ENCODE data around the gene IL1B.

Gene IL1B

DNA sequence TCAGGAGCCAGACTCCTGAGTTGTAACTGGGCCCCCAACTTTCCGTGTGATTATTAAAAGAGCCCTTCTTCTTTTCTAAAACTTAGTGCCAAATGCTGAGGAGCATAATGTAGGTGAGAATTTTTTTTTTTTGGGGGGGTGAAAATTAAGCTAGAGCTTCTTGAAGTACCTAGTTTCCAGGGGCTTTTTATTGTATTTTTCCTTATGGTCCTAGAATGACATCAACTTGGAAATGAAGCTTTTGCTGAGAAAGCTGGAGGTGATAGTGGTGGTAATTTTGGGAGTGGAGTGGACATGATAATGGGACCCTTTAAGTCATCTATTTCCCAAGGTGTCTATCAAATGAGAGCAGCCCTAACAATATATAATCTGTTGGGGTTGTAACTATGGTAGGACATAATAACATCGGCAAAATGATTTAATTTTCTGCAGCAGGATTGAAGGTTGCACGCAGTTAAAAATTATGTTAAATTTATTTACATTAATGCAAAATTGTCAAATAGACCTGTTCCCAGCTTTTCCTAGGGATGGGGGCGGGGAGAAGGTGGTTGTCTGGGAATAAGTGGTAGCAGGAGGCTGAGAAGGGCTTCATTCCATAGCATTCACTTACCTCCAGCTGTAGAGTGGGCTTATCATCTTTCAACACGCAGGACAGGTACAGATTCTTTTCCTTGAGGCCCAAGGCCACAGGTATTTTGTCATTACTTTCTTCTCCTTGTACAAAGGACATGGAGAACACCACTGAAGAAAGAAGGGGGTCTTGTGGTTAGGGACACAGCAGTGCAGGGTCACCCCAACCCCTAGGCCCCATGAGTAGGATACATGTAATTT, 5.7 kb downstream of the IL1B start:
- no peak for DNase-seq

DNA sequence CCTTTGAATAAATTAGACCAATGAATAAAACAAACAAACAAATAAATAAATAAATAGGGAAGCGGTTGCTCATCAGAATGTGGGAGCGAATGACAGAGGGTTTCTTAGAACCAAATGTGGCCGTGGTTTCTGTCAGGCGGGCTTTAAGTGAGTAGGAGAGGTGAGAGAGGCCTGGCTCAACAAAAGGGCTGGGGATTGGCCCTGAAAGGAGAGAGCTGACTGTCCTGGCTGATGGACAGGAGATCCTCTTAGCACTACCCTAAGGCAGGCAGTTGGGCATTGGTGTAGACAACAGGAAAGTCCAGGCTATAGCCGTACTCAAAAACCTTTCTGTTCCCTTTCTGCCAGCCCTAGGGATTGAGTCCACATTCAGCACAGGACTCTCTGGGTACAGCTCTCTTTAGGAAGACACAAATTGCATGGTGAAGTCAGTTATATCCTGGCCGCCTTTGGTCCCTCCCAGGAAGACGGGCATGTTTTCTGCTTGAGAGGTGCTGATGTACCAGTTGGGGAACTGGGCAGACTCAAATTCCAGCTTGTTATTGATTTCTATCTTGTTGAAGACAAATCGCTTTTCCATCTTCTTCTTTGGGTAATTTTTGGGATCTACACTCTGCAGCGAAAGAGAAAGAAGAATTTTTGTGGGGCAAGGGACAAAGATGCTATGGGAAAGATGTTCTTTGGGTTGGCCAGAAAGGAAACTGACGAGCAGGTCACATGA, 6.5 kb downstream of the IL1B start:
- no peak for DNase-seq

DNA sequence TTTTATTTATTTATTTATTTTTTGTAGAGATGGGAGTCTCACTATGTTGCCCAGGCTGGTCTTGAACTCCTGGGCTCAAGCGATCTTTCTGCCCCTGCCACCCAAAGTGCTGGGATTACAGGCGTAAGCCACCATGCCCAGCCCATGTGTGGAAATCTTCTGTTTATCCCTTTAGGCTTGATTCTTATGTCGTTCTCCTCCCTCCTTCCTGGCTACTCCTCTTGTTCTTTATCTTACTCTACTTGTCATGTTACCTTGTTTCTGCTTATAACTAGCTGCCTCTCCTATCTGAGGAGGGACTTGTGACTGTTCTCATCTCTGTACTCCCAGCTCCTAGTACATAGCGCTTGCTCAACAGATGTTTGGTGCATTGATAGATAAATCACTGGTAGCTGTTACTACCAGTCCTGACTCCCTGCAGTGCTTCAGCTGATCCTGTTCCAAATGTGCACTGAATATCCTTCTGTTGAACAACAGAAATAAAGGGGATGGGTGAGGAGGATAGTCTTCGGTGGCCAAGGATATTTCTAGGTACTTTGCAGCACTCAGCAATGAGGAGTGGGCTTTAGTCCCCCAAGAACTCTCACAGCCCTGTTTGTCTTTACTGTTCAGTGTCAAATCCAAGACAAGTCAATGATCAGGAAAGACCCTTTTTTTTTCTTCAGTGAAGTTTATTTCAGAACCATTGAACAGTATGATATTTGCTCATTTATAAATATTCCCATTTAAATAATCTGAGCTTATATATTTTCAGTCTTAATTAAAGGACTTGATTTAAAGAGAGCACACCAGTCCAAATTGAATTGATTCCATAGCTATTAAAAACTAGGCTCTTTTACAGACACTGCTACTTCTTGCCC, 7.2 kb downstream of the IL1B start:
- no peak for DNase-seq

DNA sequence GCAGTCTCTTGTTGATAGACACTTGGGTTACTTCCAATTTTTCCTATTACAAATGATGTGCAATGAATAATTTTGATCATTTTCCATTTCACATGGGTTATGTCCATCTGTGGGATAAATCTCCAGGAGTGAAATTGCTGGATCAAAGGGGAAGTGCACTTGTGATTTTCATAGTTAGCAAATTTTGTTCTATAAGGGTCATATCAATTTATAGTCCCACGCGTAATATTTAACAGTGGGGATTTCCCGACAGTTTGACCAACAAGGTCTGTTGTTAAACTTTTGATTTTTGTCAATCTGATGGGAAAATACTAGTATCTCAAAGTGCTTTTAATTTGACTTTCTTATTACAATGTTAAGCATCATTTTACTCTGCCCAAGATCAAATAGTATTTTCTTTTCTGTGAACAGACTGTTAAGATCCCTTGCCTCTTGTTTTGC, 8.3 kb downstream of the IL1B start:
- DNase-seq, result no peak

DNA sequence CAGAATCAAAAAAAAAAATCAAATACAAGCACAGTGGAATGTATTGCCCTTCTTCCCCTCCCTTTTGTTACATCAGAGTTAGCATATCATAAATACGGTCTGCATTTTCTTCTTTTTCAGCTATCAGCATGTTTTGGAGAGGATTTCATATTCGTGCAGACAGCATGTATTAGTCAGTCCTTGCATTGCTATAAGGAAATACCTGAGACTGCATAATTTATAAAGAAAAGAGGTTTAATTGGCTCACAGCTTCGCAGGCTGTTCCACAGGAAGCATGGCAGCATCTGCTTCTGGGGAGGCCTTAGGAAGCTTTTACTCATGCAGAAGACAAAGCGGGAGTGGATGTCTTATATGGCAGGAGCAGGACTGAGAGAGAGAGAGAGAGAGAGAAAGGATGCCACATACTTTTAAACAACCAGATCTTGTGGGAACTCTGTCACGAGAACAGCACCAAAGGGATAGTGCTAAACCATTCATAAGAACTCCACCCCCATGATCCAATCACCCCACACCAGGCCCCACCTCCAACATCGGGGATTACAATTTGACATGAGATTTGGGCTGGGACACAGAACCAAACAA, 8.9 kb downstream of the IL1B start:
- DNase-seq, result no peak

DNA sequence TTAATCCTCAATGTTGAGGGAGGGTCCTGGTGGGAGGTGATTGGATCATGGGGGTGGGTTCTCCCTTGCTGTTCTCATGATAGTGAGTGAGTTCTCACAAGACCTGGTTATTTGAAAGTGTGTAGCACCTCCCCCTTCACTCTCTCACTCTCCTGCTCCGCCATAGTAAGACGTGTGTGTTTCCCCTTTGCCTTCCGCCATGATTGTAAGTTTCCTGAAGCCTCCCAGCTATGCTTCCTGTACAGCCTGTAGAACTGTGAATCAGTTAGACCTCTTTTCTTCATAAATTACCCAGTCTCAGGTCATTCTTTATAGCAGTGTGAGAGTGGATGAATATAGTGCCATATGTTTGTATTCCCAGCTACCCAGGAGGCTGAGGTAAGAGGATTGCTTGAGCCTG, 9.6 kb downstream of the IL1B start:
- no peak for DNase-seq

DNA sequence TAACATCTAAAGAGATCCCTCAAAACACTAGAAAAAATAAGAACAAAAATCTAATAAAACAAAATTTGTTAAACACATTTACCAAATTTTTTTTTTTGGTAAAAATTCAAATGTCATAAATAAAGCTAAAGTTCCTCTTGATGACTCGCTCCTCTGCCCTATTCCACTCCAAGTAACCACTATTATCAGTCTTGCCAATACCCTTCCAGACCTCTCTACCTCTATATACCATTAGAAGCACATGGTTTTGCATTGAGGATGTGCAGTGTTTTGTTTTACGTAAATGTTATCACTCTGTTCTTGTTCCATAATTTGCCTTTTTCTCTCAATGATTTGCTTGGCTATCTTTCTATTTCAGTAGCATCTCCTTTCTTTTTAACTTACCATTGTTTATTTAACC, 10.9 kb downstream of the IL1B start:
- DNase-seq, result no peak

DNA sequence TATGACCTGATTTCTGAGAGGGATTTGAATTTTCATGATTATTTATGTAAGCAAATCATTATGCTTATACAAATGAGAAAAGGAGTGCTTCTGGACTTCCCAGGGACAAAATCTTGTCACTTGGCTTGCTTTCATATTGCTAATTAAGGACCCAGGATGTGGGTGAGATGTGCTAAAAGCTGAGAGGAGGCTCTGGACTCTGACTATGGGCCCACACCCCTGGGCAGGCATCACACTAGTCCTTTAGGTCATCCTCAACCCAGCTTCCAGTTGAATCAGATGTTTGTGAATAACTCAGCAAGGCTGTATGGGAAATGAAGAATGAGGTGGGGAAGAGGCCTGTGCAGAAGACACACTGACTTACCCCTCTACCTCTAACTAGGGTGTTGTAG, 11.9 kb downstream of the IL1B start:
- no peak for DNase-seq

DNA sequence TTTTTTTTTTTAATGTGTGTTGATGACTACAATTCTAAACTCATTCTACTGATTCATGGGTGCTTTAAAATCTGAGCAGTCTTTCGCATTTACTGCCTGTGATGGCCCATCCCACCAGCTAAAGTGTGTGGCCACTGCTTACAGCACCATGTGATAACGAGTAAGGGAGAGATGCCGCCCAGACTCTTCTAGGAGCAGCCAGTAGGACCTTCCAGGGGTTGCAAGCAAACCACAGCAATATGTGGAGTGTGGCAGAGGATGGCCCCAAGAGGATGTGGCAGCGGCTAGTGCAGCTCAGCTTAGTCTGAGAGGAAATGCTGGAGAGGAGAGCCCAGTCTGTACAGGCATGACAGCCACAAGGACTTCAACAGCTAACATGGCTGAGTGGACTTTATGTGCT, 14.9 kb downstream of the IL1B start:
- DNase-seq, result no peak

DNA sequence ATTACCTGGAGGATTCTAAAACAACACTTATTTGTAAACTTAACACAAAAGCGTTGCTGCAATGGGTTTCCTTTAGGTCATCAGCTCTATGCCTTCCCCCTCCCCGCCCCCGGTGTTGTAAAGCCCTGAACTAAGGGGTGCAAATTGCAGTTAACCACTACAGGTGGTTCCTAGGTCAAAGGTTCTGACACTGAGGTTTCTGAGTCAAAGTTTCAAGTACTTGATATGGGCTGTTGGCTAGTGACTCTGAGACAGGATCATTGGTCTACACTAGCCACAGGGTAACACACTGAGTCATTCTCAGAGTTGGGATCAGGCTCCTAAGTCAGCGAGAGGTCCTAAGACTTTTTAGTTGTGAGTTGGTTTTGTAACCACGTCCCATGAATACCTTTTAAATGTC, 15.4 kb downstream of the IL1B start:
- DNase-seq, result no peak

DNA sequence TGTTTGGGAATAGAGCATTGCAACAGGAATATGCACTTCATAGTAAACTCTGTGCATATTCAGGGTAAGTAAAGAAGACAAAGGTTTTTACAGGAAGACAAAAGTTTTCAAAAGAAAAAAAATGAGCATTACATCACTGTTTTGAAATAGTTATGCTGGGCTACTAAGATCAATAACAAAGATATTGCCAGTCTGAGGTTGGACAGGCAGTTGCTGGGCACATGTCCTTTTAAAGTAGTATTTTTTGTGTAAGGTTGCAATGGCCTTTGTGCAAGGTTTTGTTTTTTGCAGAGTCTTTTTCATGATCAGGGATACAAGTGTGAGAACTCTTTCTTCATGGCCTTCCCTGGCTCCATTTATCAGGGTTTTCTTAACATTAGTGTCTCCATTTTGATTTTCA, 16.2 kb downstream of the IL1B start:
- no peak for DNase-seq

DNA sequence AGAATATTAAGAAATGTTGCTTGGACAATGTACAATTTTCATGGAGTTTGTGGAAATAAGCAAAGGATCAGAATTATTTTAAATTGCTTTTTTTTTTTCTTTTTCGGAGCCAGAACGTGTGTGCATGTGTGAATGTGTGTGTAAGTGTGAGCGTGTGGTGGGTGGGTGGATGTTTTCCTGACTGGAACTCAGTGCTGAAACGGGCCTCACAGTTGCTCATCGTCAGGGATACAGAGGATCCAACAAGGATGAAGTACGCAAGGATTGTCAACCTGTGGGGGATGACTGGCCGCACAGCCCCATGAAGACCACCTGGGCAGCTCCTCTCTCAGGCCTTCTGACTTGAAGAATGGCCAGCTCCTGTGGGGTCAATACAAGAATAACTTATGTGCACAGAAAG, 17.5 kb downstream of the IL1B start:
- peak in 2 of 56 donors; percentile 10 to 14 for DNase-seq

DNA sequence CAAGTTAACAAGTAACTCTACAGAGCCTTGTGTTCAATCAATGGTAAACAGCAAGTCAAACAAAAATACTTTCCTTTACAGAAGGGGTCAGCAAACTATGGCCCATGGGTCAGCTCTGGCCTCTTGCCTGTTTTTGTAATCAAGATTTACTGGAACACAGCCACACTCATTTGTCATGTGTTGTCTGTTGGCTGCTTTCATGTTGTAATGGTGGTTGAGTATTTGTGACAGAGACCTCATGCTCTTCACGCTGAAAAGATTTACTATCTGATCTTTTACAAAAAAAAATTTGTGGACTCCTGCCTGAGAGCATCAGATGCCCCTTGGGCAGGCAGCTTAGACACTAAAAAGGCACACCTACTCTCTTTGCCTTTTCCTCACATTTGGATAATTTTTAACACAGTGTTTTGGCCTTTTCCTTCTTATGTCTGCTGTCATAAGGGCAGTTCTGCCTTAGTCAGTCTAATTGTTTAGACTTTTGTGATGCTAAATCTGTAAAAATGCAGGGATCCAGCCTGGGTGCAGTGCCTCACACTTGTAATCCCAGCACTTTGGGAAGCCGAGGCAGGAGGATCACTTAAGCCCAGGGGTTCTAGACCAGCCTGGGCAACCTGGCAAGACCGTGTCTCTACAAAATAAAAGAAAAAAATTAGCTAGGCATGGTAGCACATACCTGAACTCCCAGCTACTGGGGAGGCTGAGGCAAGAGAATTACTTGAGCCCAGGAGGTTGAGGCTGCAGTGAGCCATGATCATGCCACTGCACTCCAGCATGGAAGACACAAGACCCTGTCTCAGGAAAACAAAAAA, 18.3 kb downstream of the IL1B start:
- DNase-seq, result no peak

DNA sequence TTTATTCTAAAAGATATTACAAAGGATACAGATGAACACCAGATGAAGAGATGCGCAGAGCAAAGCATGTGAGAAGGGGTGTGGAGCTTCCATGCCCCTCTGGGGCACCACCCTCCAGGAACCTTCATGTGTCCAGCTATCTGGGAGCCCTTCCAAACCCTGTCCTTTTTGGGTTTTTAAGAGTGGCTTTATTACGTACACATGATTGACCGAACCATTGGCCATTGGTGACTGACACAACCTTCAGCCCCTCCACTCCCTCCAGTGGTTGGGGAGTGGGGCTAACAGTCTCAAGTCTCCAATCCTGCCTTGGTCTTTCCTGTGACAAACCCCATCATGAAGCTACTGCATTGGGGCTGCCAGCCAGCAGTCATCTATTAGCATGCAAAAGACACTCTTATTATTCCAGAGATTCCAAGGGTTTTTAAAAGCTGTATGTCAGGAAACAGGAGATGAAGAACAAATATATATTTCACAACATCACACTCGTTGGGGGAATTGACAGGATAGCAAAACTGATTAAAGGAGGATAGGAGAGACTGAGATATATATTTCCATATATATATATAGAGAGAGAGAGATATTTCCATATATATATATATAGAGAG, 19.4 kb downstream of the IL1B start:
- DNase-seq, result no peak

DNA sequence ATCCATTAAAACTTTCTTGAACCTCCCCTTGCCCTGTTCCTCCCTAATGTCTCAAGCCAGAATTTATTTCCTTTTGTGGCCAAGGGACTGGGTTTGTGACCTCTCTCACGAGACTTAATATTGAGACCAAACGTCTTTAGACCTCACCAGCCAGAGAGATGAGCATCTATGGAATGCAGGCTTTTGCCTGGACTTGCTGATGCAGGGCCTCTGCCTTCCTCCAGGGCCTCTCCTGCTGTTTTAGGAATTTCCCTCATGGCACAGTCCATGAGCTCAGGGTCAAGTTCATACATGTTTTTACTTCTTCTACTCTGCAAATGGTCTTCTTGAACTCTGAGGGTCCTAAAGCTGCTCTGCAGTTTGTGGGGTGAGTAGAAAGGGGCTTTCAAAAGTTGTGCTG, 22.3 kb downstream of the IL1B start:
- DNase-seq, result no peak

DNA sequence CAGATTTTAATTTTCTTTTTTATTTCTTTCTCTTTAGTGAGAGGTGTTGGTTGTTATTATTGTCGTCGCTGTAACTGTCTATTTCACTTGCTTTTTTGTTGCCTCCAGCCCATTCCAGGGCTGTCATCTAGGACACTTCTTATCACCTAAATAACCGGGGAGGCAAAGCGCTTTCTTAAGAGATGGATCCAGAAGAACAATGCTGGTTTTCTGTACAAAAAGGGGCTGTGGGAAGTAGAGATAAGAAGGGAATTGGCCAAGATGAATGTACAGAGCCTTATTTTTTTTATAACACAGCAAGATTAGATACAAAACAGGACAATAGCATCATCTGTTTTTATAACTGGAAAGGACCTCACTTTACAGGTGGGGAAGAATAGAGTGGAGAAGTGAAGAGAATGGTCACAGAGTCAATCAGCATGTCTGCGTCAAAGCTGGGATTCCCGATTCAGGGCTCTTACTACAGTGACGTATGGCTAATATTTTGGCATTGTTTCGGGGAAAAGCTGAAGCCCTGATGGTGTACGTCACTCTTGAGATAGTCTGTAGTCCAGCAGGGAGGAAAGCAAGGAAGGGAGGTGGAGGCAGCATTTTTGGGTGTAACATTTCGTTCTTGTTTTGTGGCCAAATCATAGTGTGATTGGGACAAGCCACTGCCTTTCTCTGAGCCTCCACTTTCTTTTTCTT, 23.2 kb downstream of the IL1B start:
- no peak for DNase-seq

DNA sequence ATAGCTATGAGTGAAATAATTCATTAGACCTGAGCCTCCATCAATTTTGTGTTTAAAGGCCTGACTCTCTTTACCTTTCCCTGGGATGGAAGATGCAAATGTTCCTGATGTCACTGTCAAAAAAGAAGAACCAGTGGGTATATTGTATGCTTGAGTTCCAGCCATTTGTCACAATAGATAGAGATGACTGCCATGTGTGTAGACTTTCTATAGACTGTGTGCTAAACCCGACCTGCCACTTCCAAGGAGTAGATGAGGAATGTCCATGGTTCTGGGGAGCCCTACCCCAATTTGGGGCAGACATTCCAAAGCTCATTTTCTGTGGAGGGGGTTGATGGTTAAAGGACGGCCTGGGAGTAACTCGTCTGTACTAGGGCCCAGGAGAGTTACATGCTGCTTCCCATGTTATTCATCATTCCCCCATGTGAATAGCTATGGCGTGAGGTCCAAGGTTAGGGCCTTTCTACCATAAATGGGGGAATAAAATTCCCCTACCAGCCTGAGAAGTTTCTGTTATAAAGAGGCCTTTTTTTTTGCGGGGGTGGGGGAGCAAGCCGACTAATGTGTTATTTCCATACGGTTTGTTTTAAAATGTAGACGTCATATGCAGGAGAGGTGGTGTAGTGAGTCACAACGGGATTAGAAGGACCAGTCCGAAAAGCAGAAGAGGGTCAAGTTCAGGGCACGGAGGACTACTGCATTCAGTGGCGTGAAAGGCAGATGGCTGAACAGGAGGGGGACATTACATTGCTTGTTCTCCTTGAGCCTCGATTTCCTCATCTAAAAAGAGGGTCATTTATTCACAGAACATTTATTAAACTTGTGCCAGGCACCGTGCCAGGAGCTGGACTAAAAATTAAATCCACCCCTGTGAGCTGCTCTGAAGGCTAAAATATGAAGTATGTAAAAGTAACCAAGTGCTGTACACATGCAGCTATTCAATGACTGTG, 24.0 kb downstream of the IL1B start:
- no peak for DNase-seq

DNA sequence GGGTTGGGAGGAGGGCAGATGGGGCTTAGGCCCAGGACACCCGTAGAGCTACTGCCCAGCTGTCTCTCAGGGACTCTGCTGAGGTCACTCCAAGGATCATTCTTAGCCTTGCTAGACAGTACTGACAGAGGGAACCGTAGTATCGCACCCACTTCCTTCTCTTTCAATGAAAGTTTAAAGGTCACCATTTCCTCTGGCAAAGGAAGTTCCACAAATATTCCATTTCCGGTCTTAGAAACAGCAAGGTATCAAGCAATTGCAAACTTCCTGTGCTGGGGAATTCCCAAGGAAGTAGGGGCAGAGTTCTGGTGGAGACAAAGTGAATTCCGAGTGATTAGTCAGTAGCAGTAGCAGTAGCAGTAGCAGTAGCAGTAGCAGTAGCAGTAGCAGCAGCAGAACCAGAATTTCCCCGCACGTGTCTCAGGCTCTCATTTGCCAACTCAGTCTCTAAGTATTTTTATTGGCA, 24.7 kb downstream of the IL1B start:
- DNase-seq, result no peak

Measured in amygdala (tissue), 56 donors.